HFF-Myc (cell line): Measurements from ENCODE around the gene NMT1.

Experiments used
- DNase-seq: peaks from one replicate; pipeline ENCODE4 v3.0.0-alpha.2; 2011; ENCODE audit warnings: low read depth; ENCODE audit errors: extremely low read depth
- H3K4me3 ChIP-seq: replicated peaks from 2 replicates; pipeline ENCODE4 v1.5.1; 2011; ENCODE audit warnings: low read depth, mild to moderate bottlenecking, control low read depth, low read length
- TF ChIP-seq, protein P1 (sequence below): IDR thresholded peaks from 2 replicates; pipeline ENCODE4 v1.5.1; 2012; ENCODE audit warnings: mild to moderate bottlenecking, low read depth, low read length, control low read depth; ENCODE audit errors: missing control alignments

NMT1 gene

GRCh38 chr17:45081047-45081703, 20.1 kb downstream of the NMT1 start:
- no peak for DNase-seq
- H3K4me3 ChIP-seq: no peak overlapping the region
- TF ChIP-seq, protein P1, sequence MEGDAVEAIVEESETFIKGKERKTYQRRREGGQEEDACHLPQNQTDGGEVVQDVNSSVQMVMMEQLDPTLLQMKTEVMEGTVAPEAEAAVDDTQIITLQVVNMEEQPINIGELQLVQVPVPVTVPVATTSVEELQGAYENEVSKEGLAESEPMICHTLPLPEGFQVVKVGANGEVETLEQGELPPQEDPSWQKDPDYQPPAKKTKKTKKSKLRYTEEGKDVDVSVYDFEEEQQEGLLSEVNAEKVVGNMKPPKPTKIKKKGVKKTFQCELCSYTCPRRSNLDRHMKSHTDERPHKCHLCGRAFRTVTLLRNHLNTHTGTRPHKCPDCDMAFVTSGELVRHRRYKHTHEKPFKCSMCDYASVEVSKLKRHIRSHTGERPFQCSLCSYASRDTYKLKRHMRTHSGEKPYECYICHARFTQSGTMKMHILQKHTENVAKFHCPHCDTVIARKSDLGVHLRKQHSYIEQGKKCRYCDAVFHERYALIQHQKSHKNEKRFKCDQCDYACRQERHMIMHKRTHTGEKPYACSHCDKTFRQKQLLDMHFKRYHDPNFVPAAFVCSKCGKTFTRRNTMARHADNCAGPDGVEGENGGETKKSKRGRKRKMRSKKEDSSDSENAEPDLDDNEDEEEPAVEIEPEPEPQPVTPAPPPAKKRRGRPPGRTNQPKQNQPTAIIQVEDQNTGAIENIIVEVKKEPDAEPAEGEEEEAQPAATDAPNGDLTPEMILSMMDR: no peak

GRCh38 chr17:45086391-45086790, 25.3 kb downstream of the NMT1 start:
- DNase-seq: no peak
- H3K4me3 ChIP-seq: no peak overlapping the region
- TF ChIP-seq, protein P1: no peak

DNA sequence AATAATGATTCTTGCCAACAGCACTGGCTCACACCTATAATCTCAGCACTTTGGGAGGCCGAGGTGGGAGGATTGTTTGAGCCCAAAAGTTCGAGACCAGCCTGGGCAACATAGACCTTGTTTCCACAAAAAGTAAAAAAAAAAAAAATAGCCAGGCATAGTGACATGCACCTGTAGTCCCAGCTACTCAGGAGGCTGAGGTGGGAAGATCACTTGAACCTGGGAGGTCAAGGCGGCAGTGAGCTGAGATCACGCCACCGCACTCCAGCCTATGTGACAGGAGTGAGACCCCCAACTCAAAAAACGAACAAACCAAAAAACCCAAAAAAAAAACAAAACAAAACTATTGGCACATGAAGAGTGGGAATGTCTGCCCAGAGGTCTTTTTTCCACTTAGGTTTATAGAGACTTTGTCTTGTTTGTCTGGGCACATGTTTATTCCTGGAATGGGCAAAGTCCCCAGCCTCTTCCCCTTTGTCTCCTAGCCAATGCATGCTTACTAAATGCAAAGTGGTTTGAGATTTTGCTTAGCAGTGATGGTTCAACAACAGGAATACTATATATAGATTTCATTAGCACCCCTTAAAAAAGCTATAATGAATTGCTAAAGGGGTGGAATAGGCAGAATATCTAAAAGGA, 25.9 kb downstream of the NMT1 start:
- no peak overlapping the region for H3K4me3 ChIP-seq
- TF ChIP-seq, protein P1: no peak
- DNase-seq: no peak

DNA sequence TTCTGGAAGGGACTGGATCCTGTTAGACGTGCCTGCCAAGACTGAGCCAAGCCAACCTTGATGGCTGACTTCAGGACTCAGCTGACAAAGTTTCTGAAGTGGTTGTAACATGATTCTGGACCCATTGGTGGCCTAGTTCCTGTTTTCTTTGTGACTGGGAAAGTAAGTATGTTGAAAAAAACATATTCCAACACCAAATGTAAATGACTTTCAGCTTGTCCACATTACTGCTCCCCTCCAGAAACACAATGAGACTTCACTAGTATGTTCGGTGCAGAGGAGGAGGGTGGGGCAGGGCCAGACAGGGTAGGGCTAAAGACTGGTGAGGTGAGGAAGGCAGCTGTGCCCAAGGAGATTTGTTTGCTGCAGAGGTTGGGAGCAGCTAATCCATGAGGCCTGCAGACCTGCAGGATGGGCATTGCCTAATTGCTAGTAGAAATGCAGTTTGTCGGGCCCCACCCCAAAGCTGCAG, 26.4 kb downstream of the NMT1 start:
- DNase-seq: no peak
- H3K4me3 ChIP-seq: no peak overlapping the region
- TF ChIP-seq, protein P1: no peak

GRCh38 chr17:45087978-45088377, 26.9 kb downstream of the NMT1 start:
- TF ChIP-seq, protein P1: no peak
- no peak for DNase-seq
- no peak overlapping the region for H3K4me3 ChIP-seq

GRCh38 chr17:45088741-45089140, 27.6 kb downstream of the NMT1 start:
- TF ChIP-seq, protein P1: no peak
- H3K4me3 ChIP-seq: no peak overlapping the region
- no peak for DNase-seq
